Measurements from ENCODE around the gene PDXDC1. TPM values are rescaled to one million over a fixed set of nuclear protein-coding genes. Genes with fewer than 3 reads are reported as not detected.
"Not testable (repeated sequence)": the region's sequence is repeated elsewhere in the genome, so short reads cannot be mapped to it uniquely, and the experiment has no call there.

The PDXDC1 gene
- total and polyA plus RNA-seq, 11 donors: 19.9 to 80.0 (median 68.9) TPM

DNA sequence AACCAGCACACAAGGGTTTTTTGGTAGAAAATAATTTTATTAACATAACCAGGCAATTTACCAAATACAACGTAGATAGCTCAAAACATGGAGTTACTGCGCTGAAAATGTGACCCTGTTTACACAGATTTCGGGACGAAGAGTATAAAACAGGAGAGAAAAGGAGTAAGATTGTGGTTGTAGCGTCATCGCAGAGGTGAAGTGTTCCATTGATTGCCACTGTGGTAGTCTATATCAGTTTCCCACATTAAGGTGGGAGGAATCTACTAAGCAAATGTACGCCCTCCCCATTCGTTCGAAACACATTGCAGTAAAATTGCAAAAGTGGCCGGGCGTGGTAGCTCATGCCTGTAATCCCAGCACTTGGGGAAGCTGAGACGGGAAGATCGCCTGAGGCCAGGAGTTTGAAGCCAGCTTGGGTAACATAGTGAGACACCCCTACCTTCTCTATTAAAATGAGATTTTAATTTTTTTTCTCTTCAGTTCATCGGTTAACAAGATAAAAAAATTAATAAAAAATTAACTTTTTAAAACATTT lies 972 bp upstream of the PDXDC1 start:
- peak in 1 of 5 donors; percentile 32 for DNase-seq
- peak overlapping the region in 5 of 12 donors; percentile 88 to 98 (median 95) for H3K27ac ChIP-seq
- ATAC-seq: not testable (repeated sequence)

DNA sequence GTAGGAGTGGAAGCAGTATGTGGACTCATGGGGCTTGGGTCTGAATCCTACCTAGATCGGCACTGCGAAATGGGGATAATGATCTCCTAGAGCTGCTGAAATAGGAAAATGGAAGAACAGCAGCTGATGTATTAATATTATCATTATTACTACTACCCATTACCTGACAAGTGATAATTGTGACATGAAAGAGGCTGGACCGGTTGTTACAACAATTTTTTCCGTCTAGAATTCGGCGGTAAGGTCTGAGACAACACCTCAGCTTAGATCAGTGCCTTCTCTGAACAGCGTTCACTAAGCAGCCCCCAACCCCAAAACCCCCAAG lies 533 bp upstream of the PDXDC1 start:
- H3K27me3 ChIP-seq; intact Hi-C loops (cut with DNase I); ATAC-seq; H3K9me3 ChIP-seq; DNase-seq; H3K36me3 ChIP-seq: not testable (repeated sequence)
- Histone ChIP-seq H3K4me3 (peak overlapping the region; percentile 69 to 99 (median 89)), H3K27ac (peak overlapping the region in 11 of 12 donors; percentile 88 to 98 (median 93)), H3K4me1 (peaks cover 0 to 19% (median 11%) of the 10 kb centered on the region in 12 donors)
- WGBS, 4 donors: 2 to 6% (median 5%) methylated on average over 7 of the region's 7 CpGs

More for the DNA sequence above, 972 bp upstream of the PDXDC1 start:
- Histone ChIP-seq H3K4me1 (peaks cover 0 to 18% (median 11%) of the 10 kb centered on the region in 12 donors), H3K4me3 (peak overlapping the region in 9 of 12 donors; percentile 69 to 94 (median 90))
- H3K27me3 ChIP-seq; H3K9me3 ChIP-seq; H3K36me3 ChIP-seq; intact Hi-C loops (cut with DNase I): not testable (repeated sequence)
- 72 to 78% (median 74%) methylated on average over 14 of the region's 14 CpGs for WGBS, 4 donors

DNA sequence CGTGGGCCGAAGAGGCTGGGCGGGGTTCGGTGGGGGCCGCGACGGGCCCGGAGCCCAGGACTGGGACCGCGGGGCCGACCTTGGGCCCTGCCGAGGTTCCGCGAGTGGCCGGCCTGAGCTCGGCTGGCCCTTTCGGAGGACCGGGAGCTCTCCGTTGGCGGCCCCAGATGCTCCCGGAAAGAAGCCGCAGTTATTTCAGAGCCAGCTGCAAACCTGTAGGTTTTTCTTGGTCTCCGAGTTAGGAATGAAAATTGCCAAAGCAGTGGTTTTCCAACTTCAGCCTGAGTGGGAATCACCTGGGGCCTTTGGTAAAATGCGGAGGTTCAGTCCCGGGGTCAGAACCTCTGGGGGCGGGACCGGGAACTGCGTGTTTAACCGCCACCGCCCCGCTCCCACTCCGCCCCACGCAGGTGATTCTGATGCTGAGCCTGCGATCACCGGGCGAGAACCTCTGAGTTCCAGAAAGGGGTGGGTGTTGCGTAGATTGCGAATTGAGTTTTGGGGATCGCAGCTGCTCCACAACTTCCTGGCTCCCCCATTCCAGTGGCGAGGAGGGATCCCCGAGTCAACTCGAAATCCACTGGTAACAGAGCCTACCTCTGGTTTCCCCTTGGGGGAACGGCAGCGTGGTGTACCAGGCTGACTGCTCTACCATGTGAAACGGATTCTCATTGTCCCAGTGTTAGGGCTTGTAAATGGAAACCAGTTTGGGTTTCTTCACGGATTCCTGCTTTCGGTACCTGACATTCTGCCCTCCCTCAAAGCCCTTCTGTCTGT lies 780 bp downstream of the PDXDC1 start:
- Histone ChIP-seq H3K27ac (peak overlapping the region; percentile 56 to 98 (median 92)), H3K4me1 (peaks cover 0 to 24% (median 11%) of the 10 kb centered on the region in 12 donors), H3K4me3 (peak overlapping the region; percentile 69 to 99 (median 89))
- DNase-seq (peak in 3 of 5 donors; percentile 38 to 76 (median 46)), ATAC-seq (peak; percentile 8 to 38 (median 17))
- intact Hi-C loops (cut with DNase I); H3K36me3 ChIP-seq; H3K27me3 ChIP-seq; H3K9me3 ChIP-seq: not testable (repeated sequence)
- WGBS, 4 donors: 5 to 19% (median 7%) methylated on average over 12 to 47 of the region's 47 CpGs
- TF ChIP-seq, protein P1, sequence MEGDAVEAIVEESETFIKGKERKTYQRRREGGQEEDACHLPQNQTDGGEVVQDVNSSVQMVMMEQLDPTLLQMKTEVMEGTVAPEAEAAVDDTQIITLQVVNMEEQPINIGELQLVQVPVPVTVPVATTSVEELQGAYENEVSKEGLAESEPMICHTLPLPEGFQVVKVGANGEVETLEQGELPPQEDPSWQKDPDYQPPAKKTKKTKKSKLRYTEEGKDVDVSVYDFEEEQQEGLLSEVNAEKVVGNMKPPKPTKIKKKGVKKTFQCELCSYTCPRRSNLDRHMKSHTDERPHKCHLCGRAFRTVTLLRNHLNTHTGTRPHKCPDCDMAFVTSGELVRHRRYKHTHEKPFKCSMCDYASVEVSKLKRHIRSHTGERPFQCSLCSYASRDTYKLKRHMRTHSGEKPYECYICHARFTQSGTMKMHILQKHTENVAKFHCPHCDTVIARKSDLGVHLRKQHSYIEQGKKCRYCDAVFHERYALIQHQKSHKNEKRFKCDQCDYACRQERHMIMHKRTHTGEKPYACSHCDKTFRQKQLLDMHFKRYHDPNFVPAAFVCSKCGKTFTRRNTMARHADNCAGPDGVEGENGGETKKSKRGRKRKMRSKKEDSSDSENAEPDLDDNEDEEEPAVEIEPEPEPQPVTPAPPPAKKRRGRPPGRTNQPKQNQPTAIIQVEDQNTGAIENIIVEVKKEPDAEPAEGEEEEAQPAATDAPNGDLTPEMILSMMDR (IDR thresholded peaks at IDR 0.05): peak in 1 of 12 donors; percentile 22

DNA sequence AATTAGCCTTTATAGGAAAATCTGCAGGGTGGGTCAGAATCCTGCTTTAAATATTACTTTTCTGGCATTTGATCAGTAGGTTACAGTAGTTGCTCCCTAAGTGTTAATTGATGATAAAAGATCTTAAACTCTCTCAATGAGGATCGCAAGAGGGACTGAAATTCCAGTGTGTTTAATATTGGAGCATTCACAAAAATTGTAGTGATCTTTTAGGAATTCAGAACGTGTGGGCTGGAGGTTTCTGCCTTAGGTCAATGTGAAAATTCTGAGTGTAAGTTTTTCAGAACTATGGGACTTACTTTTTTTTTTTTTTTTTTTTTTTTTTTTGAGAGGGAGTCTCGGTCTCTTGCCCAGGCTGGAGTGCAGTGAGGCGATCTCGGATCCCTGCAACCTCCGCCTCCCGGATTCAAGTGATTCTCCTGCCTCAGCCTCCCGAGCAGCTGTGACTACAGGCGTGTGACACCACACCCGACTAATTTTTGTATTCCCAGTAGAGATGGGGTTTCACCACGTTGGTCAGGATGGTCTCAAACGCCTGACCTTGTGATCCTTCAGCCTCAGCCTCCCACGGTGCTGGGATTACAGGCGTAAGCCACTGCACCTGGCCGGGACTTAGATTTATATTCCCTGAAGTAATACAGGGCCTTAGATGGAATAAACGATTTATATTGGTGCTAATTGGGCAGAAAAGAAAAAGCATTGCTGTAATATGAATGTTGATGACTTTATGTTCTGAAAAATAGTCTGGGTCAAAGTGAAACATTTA lies 2.3 kb downstream of the PDXDC1 start:
- Histone ChIP-seq H3K4me1 (peaks cover 0 to 24% (median 12%) of the 10 kb centered on the region in 12 donors), H3K27ac (peak overlapping the region in 1 of 12 donors; percentile 11)
- intact Hi-C loops (cut with DNase I); ATAC-seq; H3K36me3 ChIP-seq; H3K4me3 ChIP-seq; H3K27me3 ChIP-seq; H3K9me3 ChIP-seq: not testable (repeated sequence)
- WGBS, 4 donors: 76 to 86% (median 82%) methylated on average over 11 to 14 of the region's 16 CpGs
- DNase-seq: peak in 1 of 5 donors; percentile 58

DNA sequence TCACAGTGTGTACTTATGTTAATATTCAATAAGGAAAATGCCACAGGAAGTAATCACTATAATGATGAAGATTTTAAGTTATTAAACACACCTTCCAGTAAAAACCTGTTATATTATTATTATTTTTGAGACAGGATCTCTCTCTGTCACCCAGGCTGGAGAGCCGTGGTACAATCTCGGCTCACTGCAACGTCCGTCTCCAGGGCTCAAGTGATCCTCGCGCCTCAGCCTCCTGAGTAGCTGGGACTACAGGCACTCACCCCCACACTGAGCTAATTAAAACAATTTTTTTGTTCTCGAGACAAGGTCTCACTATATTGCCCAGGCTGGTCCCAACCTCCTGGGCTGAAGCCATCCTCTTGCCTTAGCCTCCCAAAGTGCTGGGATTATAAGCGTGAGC lies 3.5 kb downstream of the PDXDC1 start:
- H3K9me3 ChIP-seq; ATAC-seq; DNase-seq; H3K27ac ChIP-seq; H3K4me3 ChIP-seq; intact Hi-C loops (cut with DNase I); H3K36me3 ChIP-seq; H3K27me3 ChIP-seq: not testable (repeated sequence)
- peaks cover 0 to 24% (median 13%) of the 10 kb centered on the region in 12 donors for H3K4me1 ChIP-seq
- 95 to 96% (median 96%) methylated on average over 8 of the region's 8 CpGs for WGBS, 4 donors

DNA sequence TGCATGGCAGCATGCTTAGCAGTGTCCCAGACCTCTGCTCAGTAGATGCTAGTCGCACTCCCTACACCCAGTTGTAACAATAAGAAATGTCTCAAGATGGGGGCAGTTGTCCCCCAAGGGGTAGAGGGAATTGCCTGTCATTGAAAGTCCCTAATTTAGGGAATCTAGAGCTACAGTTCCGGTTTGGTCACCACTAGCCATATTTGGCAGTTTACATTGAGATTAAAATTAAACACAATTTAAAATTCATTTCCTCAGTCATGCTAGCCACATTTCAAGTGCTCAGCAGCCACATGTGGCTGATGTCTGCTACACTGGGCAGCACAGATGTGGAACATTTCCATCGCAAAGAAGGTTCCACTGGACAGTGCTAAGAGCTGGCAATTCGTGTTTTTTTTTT lies 4.1 kb downstream of the PDXDC1 start:
- H3K27me3 ChIP-seq; ATAC-seq; H3K9me3 ChIP-seq; H3K27ac ChIP-seq; H3K36me3 ChIP-seq; H3K4me3 ChIP-seq; intact Hi-C loops (cut with DNase I); DNase-seq: not testable (repeated sequence)
- H3K4me1 ChIP-seq: peaks cover 0 to 24% (median 13%) of the 10 kb centered on the region in 12 donors
- 86 to 90% (median 87%) methylated on average over 4 of the region's 4 CpGs for WGBS, 4 donors

DNA sequence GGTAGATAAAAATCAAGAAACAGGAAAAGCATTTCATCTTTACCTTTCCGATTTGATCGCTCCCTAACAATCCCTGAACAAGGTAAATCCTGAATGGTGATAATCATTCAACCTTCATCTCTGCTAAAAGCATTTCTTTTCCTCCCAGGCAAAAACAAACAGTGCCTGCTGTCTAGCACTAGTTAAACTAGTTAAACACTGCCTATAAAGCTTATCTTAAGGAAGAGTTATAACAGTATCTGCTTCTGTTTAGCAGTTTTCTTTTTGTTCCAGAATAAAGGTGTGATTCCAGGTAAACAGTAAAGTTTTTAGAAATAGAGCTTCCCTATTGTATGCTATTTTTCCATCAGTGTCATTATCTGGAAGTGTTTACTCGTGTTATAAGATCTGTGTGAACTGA lies 6.4 kb downstream of the PDXDC1 start:
- peaks cover 0 to 21% (median 2%) of the 10 kb centered on the region in 9 donors for H3K36me3 ChIP-seq
- H3K27ac ChIP-seq, H3K9me3 ChIP-seq, DNase-seq, H3K27me3 ChIP-seq, ATAC-seq, H3K4me3 ChIP-seq: not testable (repeated sequence)
- intact Hi-C loops (cut with DNase I): loop anchor here in 1 of 10 donors (10.0 kb wide), 1 partner anchor 64 kb away; no protein-coding TSS in a partner anchor
- H3K4me1 ChIP-seq: peaks cover 0 to 13% (median 4%) of the 10 kb centered on the region in 12 donors
- WGBS, 4 donors: 64 to 80% (median 72%) methylated on average over 3 of the region's 3 CpGs

DNA sequence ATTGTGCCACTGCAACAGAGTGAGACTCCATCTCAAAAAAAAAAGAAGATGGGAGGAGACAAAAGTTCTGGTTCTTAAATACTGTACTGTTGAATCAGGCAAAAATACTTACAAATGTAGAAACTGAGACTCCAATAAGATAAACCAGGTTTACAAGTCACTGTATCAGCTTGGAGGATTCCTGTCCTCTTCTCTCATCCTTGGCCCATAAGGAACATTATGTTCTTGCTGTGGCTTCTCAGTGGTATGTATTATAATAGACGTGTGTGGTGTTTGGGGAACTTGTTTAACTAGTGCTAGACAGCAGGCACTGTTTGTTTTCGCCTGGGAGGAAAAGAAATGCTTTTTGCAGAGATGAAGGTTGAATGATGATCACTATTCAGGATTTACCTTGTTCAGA lies 7.7 kb downstream of the PDXDC1 start:
- H3K4me3 ChIP-seq, H3K9me3 ChIP-seq, H3K4me1 ChIP-seq, H3K27ac ChIP-seq, DNase-seq, H3K27me3 ChIP-seq: not testable (repeated sequence)
- 14 to 60% (median 38%) methylated on average over 1 to 2 of the region's 2 CpGs for WGBS, 4 donors
- intact Hi-C loops (cut with DNase I): loop anchor here in 1 of 10 donors (10.0 kb wide), 1 partner anchor 62 kb away; no protein-coding TSS in a partner anchor
- ATAC-seq: peak; percentile 32 to 84 (median 62)
- peaks cover 0 to 33% (median 7%) of the 10 kb centered on the region in 9 donors for H3K36me3 ChIP-seq

DNA sequence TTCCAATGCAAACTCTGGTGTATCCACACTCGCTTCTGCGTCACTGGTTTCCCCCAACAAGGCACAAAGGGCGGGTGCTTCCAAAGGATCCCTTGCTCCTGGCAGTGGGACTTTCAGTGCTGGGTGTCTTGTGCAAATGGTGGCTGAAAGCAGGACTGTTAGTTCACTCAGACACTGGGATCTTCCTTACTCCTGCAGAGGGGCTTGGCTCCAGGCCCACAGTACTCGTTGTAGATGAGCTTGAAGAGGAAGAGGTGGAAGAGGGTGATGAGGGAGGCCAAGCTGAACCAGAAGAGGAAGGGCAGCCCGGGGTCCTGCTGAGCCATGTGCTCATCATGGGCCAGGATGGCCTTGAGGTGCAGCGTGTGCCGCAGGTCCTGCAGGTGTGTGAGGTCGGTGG lies 13.3 kb downstream of the PDXDC1 start:
- WGBS, 4 donors: 69 to 79% (median 76%) methylated on average over 8 of the region's 8 CpGs
- DNase-seq: peak in 1 of 5 donors; percentile 53

More for the DNA sequence above, 13.3 kb downstream of the PDXDC1 start:
- H3K9me3 ChIP-seq, H3K27me3 ChIP-seq, H3K4me3 ChIP-seq, H3K27ac ChIP-seq, H3K4me1 ChIP-seq: not testable (repeated sequence)
- intact Hi-C loops (cut with DNase I): loop anchor here in 1 of 10 donors (10.0 kb wide), 1 partner anchor 57 kb away; no protein-coding TSS in a partner anchor
- peak in 1 of 4 donors; percentile 4 for ATAC-seq
- peaks cover 0 to 43% (median 7%) of the 10 kb centered on the region in 9 donors for H3K36me3 ChIP-seq

Measured in heart left ventricle (tissue), 16 donors.